IMR-90 (cell line): ENCODE data around the gene SMU1.

Source experiments
- CEBPB ChIP-seq: IDR thresholded peaks from 2 replicates; pipeline ENCODE4 v1.6.1; 2012; ENCODE audit warnings: low read depth, low read length, improper control_type of control experiment
- CHD1 ChIP-seq: IDR thresholded peaks from 2 replicates; pipeline ENCODE4 v1.6.1; 2012; ENCODE audit warnings: low read depth, low read length, improper control_type of control experiment
- CTCF ChIP-seq: conservative IDR thresholded peaks from 2 replicates; pipeline ENCODE4 v1.5.1; 2012; ENCODE audit warnings: mild to moderate bottlenecking, low read depth, low read length, improper control_type of control experiment
- FOS ChIP-seq: fragments of 150-350 bp; IDR thresholded peaks from 2 replicates; pipeline ENCODE4 v1.6.1; 2016; ENCODE audit warnings: low read depth, low read length
- MAFK ChIP-seq: IDR thresholded peaks from 2 replicates; pipeline ENCODE4 v1.6.1; 2012; ENCODE audit warnings: low read depth, low read length, improper control_type of control experiment
- MAZ ChIP-seq: IDR thresholded peaks from 2 replicates; pipeline ENCODE4 v1.6.1; 2012; ENCODE audit warnings: low read depth, mild to moderate bottlenecking, low read length, improper control_type of control experiment, moderate library complexity, borderline replicate concordance
- MXI1 ChIP-seq: IDR thresholded peaks from 2 replicates; pipeline ENCODE4 v1.6.1; 2012; ENCODE audit warnings: low read depth, mild to moderate bottlenecking, low read length, moderate library complexity, borderline replicate concordance
- POLR2A ChIP-seq: IDR thresholded peaks from 2 replicates; pipeline ENCODE4 v1.6.1; 2012; ENCODE audit warnings: mild to moderate bottlenecking, low read depth, low read length
- RAD21 ChIP-seq: IDR thresholded peaks from 2 replicates; pipeline ENCODE4 v1.6.1; 2012; ENCODE audit warnings: low read length, improper control_type of control experiment
- RCOR1 ChIP-seq: IDR thresholded peaks from 2 replicates; pipeline ENCODE4 v1.6.1; 2012; ENCODE audit warnings: mild to moderate bottlenecking, low read length, improper control_type of control experiment; ENCODE audit not compliant: insufficient replicate concordance
- RFX5 ChIP-seq: IDR thresholded peaks from 2 replicates; pipeline ENCODE4 v1.8.0; 2012; ENCODE audit warnings: low read depth, mild to moderate bottlenecking, low read length, moderate library complexity
- SMC3 ChIP-seq: fragments of 150-350 bp; IDR thresholded peaks from 2 replicates; pipeline ENCODE4 v1.6.1; 2016; ENCODE audit warnings: low read depth, mild to moderate bottlenecking, antibody characterized with exemption, low read length, moderate library complexity
- USF2 ChIP-seq: fragments of 150-350 bp; IDR thresholded peaks from 2 replicates; pipeline ENCODE4 v1.6.1; 2017; ENCODE audit warnings: mild to moderate bottlenecking, antibody characterized with exemption, low read length, low read depth

- TF ChIP-seq CTCF (no peak), CHD1 (no peak), POLR2A (no peak), RAD21 (no peak), CEBPB (no peak), MAZ (no peak), RFX5 (no peak), SMC3 (no peak), RCOR1 (no peak), USF2 (no peak), MXI1 (no peak), MAFK (no peak), FOS (no peak)
Observed at GRCh38 chr9:33046061-33046460, 30.4 kb downstream of the SMU1 start.
